ENCODE measurements around the gene MYH3. TPM values are rescaled to one million over a fixed set of nuclear protein-coding genes. Genes with fewer than 3 reads are reported as not detected.

Gene MYH3
- total RNA-seq, 6 donors from 2014 or later: 1.5 to 9.4 (median 1.9) TPM

DNA sequence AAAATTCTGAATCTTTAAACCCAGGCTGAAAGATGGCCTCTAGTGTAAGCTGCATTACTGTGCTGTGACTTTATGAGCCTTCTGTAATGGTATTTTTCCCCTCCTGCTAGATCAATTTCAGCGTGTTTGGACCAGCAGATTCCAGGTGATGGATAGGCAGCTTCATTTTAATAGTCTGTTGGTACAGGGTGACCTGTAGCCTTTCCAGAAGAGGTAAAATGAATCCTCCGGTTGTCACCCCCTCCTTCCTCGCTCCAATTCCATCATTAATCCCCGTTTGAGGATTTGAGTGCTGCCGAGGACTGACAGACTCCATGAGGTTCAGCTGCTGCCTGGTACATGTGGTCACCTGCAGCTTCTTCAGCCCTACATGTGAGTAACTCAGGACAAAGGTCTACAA, 48.9 kb downstream of the MYH3 start:
- WGBS, 2 donors: 54 to 57% methylated on average over 5 of the region's 5 CpGs
- no peak for DNase-seq
- H3K36me3 ChIP-seq: no peaks in the 10 kb centered on the region
- H3K9me3 ChIP-seq: no peaks in the 10 kb centered on the region
- H3K4me1 ChIP-seq: no peaks in the 10 kb centered on the region
- H3K27ac ChIP-seq: no peak overlapping the region
- ATAC-seq (ENCODE audit: low FRiP score in 2 of 2): no peak
- H3K27me3 ChIP-seq: no peaks in the 10 kb centered on the region
- TF ChIP-seq, protein P1, sequence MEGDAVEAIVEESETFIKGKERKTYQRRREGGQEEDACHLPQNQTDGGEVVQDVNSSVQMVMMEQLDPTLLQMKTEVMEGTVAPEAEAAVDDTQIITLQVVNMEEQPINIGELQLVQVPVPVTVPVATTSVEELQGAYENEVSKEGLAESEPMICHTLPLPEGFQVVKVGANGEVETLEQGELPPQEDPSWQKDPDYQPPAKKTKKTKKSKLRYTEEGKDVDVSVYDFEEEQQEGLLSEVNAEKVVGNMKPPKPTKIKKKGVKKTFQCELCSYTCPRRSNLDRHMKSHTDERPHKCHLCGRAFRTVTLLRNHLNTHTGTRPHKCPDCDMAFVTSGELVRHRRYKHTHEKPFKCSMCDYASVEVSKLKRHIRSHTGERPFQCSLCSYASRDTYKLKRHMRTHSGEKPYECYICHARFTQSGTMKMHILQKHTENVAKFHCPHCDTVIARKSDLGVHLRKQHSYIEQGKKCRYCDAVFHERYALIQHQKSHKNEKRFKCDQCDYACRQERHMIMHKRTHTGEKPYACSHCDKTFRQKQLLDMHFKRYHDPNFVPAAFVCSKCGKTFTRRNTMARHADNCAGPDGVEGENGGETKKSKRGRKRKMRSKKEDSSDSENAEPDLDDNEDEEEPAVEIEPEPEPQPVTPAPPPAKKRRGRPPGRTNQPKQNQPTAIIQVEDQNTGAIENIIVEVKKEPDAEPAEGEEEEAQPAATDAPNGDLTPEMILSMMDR (IDR thresholded peaks at IDR 0.05): no peak
- TF ChIP-seq POLR2A (IDR thresholded peaks at IDR 0.05) (no peak), EP300 (IDR thresholded peaks at IDR 0.05) (no peak), POLR2AphosphoS5 (IDR thresholded peaks at IDR 0.05) (no peak)
- H3K4me3 ChIP-seq: no peak overlapping the region

DNA sequence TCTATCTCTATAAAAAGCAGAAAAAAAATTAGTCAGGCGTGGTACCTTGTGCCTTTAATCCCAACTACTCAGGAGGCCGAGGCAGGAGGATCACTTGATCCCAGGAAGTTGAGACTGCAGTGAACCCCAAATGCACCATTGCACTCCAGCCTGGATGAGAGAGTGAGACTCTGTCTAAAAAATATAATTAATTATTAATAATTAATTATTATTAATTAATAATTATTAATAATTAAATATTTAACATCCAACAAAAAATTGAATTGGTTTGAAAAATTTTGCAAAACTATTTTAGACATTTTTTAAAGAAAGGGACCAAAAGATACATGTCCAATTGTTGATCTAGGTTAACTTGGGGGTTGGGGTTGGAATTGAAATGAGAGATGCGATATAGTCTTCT, 51.0 kb downstream of the MYH3 start:
- TF ChIP-seq, protein P1 (IDR thresholded peaks at IDR 0.05): no peak
- no peak for TF ChIP-seq POLR2A (IDR thresholded peaks at IDR 0.05)
- TF ChIP-seq EP300 (IDR thresholded peaks at IDR 0.05): no peak
- 95% methylated on average over 3 of the region's 3 CpGs for WGBS, 2 donors
- no peaks in the 10 kb centered on the region for H3K9me3 ChIP-seq
- H3K4me1 ChIP-seq: no peaks in the 10 kb centered on the region
- ATAC-seq (ENCODE audit: low FRiP score in 2 of 2): no peak
- H3K36me3 ChIP-seq: no peaks in the 10 kb centered on the region
- H3K4me3 ChIP-seq: no peak overlapping the region
- no peaks in the 10 kb centered on the region for H3K27me3 ChIP-seq
- H3K27ac ChIP-seq: no peak overlapping the region
- DNase-seq: no peak

DNA sequence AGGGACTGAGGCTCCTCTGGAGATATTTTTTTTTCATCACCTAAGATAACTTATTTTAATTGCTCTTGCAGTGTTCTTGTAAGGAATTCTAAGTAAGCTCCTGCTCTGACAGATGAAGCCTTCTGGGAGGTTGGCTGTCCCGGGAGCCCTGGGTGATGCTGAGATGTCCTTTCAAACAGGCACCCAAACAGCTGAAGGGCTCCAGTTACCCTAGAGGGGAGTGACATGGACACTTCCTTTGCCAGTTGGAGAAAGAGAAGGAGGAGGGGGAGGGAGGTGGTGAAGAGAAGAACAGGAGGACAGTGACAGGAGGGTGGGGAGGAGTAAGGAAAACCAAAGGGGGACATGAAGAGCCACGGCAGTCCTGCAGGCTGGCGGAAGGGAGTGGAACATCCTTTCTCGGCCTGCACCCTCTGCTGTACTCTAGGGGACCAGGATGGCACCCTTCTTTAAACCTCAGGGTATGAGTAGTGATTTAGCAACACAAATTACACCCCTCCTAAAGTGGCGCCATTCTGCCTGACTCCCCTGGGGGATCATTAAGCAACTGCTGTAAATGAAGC, 51.8 kb downstream of the MYH3 start:
- Histone ChIP-seq H3K36me3 (no peaks in the 10 kb centered on the region), H3K4me1 (no peaks in the 10 kb centered on the region), H3K27me3 (no peaks in the 10 kb centered on the region), H3K4me3 (no peak overlapping the region), H3K9me3 (no peaks in the 10 kb centered on the region), H3K27ac (no peak overlapping the region)
- TF ChIP-seq POLR2AphosphoS5 (IDR thresholded peaks at IDR 0.05) (no peak), EP300 (IDR thresholded peaks at IDR 0.05) (no peak), POLR2A (IDR thresholded peaks at IDR 0.05) (no peak)
- TF ChIP-seq, protein P1 (IDR thresholded peaks at IDR 0.05): no peak
- DNase-seq (no peak), ATAC-seq (ENCODE audit: low FRiP score in 2 of 2) (no peak)
- 64 to 72% methylated on average over 5 of the region's 5 CpGs for WGBS, 2 donors

DNA sequence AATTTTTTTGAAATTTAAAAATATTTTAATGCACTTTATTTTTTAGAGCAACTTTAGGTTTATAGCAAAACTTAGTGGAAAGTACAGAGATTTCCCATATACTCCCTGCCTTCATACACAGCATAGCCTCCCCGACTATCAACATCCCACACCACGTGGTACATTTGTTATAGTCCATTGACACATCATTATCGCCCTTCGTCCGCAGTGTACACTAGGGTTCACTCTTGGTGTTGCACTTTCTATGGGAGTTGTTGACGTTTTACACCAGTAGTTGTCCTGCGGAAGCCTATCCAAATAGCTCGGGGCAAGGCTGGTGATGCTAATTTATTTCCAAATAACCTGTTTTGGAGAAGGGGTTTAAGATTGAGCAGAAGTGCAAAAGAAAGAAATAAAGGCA, 52.6 kb downstream of the MYH3 start:
- ATAC-seq (ENCODE audit: low FRiP score in 2 of 2) (no peak), DNase-seq (no peak)
- TF ChIP-seq EP300 (IDR thresholded peaks at IDR 0.05): no peak
- no peak for TF ChIP-seq POLR2A (IDR thresholded peaks at IDR 0.05)
- TF ChIP-seq POLR2AphosphoS5 (IDR thresholded peaks at IDR 0.05): no peak
- TF ChIP-seq, protein P1 (IDR thresholded peaks at IDR 0.05): no peak
- WGBS, 2 donors: 91% methylated on average over 8 of the region's 8 CpGs
- Histone ChIP-seq H3K9me3 (no peaks in the 10 kb centered on the region), H3K4me3 (no peak overlapping the region), H3K27ac (no peak overlapping the region), H3K4me1 (no peaks in the 10 kb centered on the region), H3K36me3 (no peaks in the 10 kb centered on the region), H3K27me3 (no peaks in the 10 kb centered on the region)

DNA sequence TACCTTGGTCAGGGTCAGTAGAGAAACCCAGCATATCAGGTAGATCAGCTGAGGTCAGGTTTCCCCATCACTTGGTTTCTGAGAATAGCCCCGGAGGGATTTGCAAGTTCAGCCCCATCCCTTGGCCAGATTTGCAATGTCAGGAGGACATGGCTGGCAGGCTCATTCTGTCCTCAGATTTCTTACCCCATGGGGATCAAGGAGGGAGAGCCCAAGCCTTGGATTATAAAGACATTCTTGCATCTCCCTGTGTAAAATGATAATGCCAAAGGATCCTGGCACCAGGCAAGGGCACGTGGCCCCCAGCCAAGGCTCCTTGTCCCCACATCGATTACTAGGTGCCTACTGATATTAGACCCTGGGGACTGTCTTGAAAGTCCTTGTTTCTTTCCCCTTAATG, 53.2 kb downstream of the MYH3 start:
- ATAC-seq (ENCODE audit: low FRiP score in 2 of 2) (no peak), DNase-seq (no peak)
- WGBS, 2 donors: 76 to 79% methylated on average over 3 of the region's 3 CpGs
- Histone ChIP-seq H3K4me3 (no peak overlapping the region), H3K4me1 (no peaks in the 10 kb centered on the region), H3K27me3 (no peaks in the 10 kb centered on the region), H3K9me3 (no peaks in the 10 kb centered on the region), H3K27ac (no peak overlapping the region), H3K36me3 (no peaks in the 10 kb centered on the region)
- TF ChIP-seq POLR2AphosphoS5 (IDR thresholded peaks at IDR 0.05) (no peak), POLR2A (IDR thresholded peaks at IDR 0.05) (no peak), EP300 (IDR thresholded peaks at IDR 0.05) (no peak)
- TF ChIP-seq, protein P1 (IDR thresholded peaks at IDR 0.05): no peak
